Measurements from ENCODE around the gene CPPED1.
"Not testable (repeated sequence)": the region's sequence is repeated elsewhere in the genome, so short reads cannot be mapped to it uniquely, and the experiment has no call there.

Gene CPPED1

DNA sequence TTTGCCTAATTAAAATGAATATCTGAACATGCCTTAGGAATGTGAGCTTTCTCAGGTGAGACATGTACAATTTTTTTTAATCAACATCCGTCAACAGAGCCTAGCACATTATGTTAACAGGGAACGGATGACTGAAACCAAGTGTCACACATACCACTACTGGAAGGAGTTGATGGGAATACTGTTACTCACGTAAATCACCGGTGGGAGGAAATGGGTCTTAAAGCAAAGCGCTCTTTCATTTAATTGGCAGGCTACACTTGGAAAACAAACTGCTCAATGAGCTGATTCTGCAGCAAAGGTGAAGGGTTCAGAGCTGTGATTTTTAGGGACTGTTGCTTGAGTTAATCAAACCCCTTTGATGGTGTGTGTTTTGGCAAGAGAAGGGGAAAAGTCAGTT, 4.8 kb downstream of the CPPED1 start:
- TF ChIP-seq, protein P1, sequence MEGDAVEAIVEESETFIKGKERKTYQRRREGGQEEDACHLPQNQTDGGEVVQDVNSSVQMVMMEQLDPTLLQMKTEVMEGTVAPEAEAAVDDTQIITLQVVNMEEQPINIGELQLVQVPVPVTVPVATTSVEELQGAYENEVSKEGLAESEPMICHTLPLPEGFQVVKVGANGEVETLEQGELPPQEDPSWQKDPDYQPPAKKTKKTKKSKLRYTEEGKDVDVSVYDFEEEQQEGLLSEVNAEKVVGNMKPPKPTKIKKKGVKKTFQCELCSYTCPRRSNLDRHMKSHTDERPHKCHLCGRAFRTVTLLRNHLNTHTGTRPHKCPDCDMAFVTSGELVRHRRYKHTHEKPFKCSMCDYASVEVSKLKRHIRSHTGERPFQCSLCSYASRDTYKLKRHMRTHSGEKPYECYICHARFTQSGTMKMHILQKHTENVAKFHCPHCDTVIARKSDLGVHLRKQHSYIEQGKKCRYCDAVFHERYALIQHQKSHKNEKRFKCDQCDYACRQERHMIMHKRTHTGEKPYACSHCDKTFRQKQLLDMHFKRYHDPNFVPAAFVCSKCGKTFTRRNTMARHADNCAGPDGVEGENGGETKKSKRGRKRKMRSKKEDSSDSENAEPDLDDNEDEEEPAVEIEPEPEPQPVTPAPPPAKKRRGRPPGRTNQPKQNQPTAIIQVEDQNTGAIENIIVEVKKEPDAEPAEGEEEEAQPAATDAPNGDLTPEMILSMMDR (conservative IDR thresholded peaks at IDR 0.05) = no peak
- no peak for TF ChIP-seq ZFX (IDR thresholded peaks at IDR 0.05)

GRCh38 chr16:12798171-12798570, 5.5 kb downstream of the CPPED1 start:
- TF ChIP-seq, protein P1 (conservative IDR thresholded peaks at IDR 0.05) = no peak
- no peak for TF ChIP-seq ZFX (IDR thresholded peaks at IDR 0.05)
- no peak overlapping the region for H3K27ac ChIP-seq

More for the DNA sequence above, 4.8 kb downstream of the CPPED1 start:
- H3K27ac ChIP-seq = no peak overlapping the region

DNA sequence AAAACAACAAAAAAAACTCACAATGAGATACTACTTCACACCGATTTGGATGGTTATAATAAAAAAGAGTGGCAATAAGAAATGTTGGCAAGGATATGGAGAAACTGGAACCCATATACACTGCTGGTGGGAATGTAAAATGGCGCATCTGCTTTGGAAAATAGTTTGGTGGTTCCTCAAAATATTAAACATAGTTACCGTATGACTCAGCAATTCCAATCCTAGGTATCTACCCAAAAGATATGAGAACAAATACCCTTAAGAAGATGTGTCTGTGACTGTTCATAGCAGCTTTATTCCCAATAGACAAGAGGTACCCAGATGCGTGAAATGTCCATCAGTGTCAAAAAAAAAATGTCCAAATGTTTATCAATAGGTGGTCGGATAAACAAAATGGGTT, 7.2 kb downstream of the CPPED1 start:
- H3K27ac ChIP-seq = no peak overlapping the region
- TF ChIP-seq, protein P1 (conservative IDR thresholded peaks at IDR 0.05) = no peak
- no peak for TF ChIP-seq ZFX (IDR thresholded peaks at IDR 0.05)

DNA sequence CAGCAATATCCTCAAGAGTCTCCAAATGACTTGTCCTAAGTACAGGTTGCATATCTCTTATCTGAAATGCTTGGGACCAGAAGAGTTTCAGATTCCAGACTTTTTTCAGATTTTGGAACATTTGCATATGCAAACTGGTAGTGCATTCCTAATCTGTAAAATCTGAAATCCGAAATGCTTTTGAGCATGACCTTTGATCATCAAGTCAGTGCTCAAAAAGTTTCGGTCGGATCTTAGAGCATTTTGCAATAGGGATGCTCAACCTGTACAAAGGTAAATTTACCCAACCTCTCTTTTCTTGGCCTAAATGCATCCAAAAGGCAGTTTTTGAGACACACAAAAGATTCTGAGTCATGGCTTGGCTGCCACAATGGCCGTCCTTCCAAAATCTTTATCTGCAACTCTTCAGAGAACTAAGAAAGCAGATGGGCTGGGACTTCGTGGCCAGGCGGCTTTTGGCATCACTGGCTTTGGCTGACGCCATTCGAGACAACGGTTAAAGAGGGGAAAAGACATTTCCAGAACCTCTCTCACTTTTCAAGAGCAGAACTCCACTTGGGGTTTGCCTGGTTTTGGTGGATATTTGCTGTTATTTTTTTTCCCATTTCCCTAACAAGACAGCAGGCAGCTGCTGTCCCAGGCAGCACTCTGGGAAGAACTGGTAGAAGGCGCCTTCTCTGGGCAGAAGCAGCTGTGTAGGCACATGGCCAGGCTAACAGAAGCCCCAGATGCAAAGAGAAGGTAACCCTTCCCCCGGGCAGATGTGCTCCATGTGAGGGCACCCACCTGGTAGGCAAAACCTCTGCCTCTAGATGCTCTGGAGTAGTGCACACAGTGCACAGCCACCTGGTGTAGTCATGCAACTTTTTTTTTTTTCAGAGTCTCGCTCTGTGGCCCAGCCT, 8.9 kb downstream of the CPPED1 start:
- TF ChIP-seq, protein P1 (conservative IDR thresholded peaks at IDR 0.05) = no peak
- no peak for TF ChIP-seq ZFX (IDR thresholded peaks at IDR 0.05)
- H3K27ac ChIP-seq = no peak overlapping the region

DNA sequence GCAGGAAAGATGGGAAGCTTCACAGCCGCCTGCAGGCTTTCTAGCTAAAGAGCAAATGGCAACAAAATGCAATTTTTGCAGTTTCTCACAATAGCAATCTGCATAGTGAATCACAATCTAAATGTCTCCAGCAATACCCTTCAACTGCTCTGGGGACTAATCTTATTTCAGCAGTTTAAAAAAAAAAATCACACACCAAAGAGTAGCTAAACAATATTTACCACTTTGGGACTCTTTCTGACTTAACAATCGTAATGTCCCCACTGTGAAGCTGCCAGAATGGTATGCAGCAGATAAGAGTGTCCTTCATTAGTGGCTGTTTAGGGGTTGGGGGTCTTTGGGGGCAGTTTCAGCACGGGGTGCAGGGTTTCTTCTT, 9.8 kb downstream of the CPPED1 start:
- TF ChIP-seq, protein P1 (conservative IDR thresholded peaks at IDR 0.05) = no peak
- no peak for TF ChIP-seq ZFX (IDR thresholded peaks at IDR 0.05)
- H3K27ac ChIP-seq = no peak overlapping the region

GRCh38 chr16:12793120-12793864, 10.4 kb downstream of the CPPED1 start:
- no peak overlapping the region for H3K27ac ChIP-seq

DNA sequence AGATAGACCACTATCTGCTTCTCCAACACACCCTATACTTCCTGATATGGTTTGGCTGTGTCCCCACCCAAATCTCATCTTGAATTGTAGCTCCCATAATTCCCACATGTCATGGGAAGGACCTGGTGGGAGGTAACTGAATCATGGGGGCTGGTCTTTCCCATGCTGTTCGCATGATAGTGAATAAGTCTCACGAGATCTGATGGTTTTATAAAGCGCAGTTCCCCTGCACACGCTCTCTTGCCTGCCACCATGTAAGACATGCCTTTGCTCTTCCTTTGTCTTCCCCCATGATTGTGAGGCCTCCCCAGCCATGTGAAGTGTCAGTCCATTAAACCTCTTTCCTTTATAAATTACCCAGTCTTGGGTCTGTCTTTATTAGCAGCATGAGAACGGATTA, 11.2 kb downstream of the CPPED1 start:
- H3K27ac ChIP-seq = not testable (repeated sequence)

More at GRCh38 chr16:12793120-12793864, 10.4 kb downstream of the CPPED1 start:
- no peak for TF ChIP-seq ZFX (IDR thresholded peaks at IDR 0.05)
- TF ChIP-seq, protein P1 (conservative IDR thresholded peaks at IDR 0.05) = no peak
